Measurements from ENCODE around the gene IGFN1. TPM values are rescaled to one million over a fixed set of nuclear protein-coding genes. Genes with fewer than 3 reads are reported as not detected.

The IGFN1 gene
- polyA plus RNA-seq, 1 donor from 2014 or later = not detected

DNA sequence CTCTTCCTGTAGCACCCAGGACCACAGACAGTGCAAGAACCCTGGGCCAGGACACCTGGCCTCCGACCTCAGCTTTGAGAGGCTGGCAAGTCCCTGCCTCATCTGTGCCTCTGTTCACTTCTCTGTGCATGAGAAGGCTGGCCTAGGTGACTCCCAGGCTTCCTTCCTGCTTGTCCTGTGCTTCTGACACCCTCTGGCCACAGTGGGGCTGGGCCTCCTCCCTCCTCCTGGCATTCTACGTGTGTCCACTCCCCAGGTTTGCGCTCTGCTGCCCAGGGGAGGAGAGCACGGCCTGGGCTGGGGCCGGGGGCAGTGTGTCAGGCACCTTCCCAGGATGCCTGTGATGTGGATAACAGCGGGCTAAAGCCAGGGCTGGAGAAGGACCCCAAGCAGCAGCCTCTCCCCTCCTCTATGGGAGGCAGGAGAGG lies 62.3 kb downstream of the IGFN1 start:
- TF ChIP-seq RAD21 (conservative IDR thresholded peaks at IDR 0.05) (no peak), SMC3 (conservative IDR thresholded peaks at IDR 0.05; ENCODE audit: poor library complexity) (no peak), POLR2AphosphoS5 (IDR thresholded peaks at IDR 0.05) (no peak), CTCF (IDR thresholded peaks at IDR 0.05; ENCODE audit: poor library complexity, severe bottlenecking) (no peak), TAF1 (IDR thresholded peaks at IDR 0.05; ENCODE audit: low read depth) (no peak)
- TF ChIP-seq, protein P1, sequence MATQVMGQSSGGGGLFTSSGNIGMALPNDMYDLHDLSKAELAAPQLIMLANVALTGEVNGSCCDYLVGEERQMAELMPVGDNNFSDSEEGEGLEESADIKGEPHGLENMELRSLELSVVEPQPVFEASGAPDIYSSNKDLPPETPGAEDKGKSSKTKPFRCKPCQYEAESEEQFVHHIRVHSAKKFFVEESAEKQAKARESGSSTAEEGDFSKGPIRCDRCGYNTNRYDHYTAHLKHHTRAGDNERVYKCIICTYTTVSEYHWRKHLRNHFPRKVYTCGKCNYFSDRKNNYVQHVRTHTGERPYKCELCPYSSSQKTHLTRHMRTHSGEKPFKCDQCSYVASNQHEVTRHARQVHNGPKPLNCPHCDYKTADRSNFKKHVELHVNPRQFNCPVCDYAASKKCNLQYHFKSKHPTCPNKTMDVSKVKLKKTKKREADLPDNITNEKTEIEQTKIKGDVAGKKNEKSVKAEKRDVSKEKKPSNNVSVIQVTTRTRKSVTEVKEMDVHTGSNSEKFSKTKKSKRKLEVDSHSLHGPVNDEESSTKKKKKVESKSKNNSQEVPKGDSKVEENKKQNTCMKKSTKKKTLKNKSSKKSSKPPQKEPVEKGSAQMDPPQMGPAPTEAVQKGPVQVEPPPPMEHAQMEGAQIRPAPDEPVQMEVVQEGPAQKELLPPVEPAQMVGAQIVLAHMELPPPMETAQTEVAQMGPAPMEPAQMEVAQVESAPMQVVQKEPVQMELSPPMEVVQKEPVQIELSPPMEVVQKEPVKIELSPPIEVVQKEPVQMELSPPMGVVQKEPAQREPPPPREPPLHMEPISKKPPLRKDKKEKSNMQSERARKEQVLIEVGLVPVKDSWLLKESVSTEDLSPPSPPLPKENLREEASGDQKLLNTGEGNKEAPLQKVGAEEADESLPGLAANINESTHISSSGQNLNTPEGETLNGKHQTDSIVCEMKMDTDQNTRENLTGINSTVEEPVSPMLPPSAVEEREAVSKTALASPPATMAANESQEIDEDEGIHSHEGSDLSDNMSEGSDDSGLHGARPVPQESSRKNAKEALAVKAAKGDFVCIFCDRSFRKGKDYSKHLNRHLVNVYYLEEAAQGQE (IDR thresholded peaks at IDR 0.05; ENCODE audit: borderline replicate concordance) = no peak
- Histone ChIP-seq H3K9me3 (ENCODE audit: low read length) (no peaks in the 10 kb centered on the region), H3K79me2 (replicated peaks; ENCODE audit: insufficient read depth, low read length) (no peaks in the 10 kb centered on the region), H2AFZ (ENCODE audit: low read depth, low read length) (no peak overlapping the region), H3K9me2 (ENCODE audit: insufficient read depth, low read length) (no peaks in the 10 kb centered on the region), H3K36me3 (ENCODE audit: insufficient read depth, low read length) (no peaks in the 10 kb centered on the region), H3K4me2 (ENCODE audit: low read length) (no peak overlapping the region), H3K27ac (ENCODE audit: low read length) (no peak overlapping the region), H4K20me1 (ENCODE audit: insufficient read depth) (no peaks in the 10 kb centered on the region), H3K9ac (ENCODE audit: low read length) (no peak overlapping the region), H3K4me3 (ENCODE audit: low read length) (no peak overlapping the region), H3K27me3 (ENCODE audit: insufficient read depth, low read depth, low read length) (no peaks in the 10 kb centered on the region), H3F3A (ENCODE audit: insufficient read depth, low read length, poor library complexity, severe bottlenecking) (no peaks in the 10 kb centered on the region)

GRCh38 chr1:201253411-201253810 lies 62.8 kb downstream of the IGFN1 start:
- Histone ChIP-seq H3K36me3 (ENCODE audit: insufficient read depth, low read length) (no peaks in the 10 kb centered on the region), H3K4me3 (ENCODE audit: low read length) (no peak overlapping the region), H3K4me2 (ENCODE audit: low read length) (no peak overlapping the region), H3K9ac (ENCODE audit: low read length) (no peak overlapping the region), H3K9me2 (ENCODE audit: insufficient read depth, low read length) (no peaks in the 10 kb centered on the region), H2AFZ (ENCODE audit: low read depth, low read length) (no peak overlapping the region), H3K27me3 (ENCODE audit: insufficient read depth, low read depth, low read length) (no peaks in the 10 kb centered on the region), H3K9me3 (ENCODE audit: low read length) (no peaks in the 10 kb centered on the region), H4K20me1 (ENCODE audit: insufficient read depth) (no peaks in the 10 kb centered on the region), H3F3A (ENCODE audit: insufficient read depth, low read length, poor library complexity, severe bottlenecking) (no peaks in the 10 kb centered on the region), H3K27ac (ENCODE audit: low read length) (no peak overlapping the region), H3K79me2 (replicated peaks; ENCODE audit: insufficient read depth, low read length) (no peaks in the 10 kb centered on the region)
- no peak for TF ChIP-seq TAF1 (IDR thresholded peaks at IDR 0.05; ENCODE audit: low read depth)
- no peak for TF ChIP-seq MXI1 (conservative IDR thresholded peaks at IDR 0.05; ENCODE audit: poor library complexity, severe bottlenecking)
- no peak for TF ChIP-seq SMC3 (conservative IDR thresholded peaks at IDR 0.05; ENCODE audit: poor library complexity)
- no peak for TF ChIP-seq EZH2 (IDR thresholded peaks at IDR 0.05; ENCODE audit: borderline replicate concordance, insufficient read depth, low read length, poor library complexity, severe bottlenecking)
- no peak for TF ChIP-seq POLR2AphosphoS5 (IDR thresholded peaks at IDR 0.05)
- no peak for TF ChIP-seq RAD21 (conservative IDR thresholded peaks at IDR 0.05)
- no peak for TF ChIP-seq EP300 (conservative IDR thresholded peaks at IDR 0.05; ENCODE audit: poor library complexity, severe bottlenecking)
- TF ChIP-seq, protein P1 (IDR thresholded peaks at IDR 0.05; ENCODE audit: borderline replicate concordance) = no peak
- no peak for TF ChIP-seq CTCF (IDR thresholded peaks at IDR 0.05; ENCODE audit: poor library complexity, severe bottlenecking)
